Measurements from ENCODE around the gene CAVIN1. TPM values are rescaled to one million over a fixed set of nuclear protein-coding genes. Genes with fewer than 3 reads are reported as not detected.
"Not testable (repeated sequence)": the region's sequence is repeated elsewhere in the genome, so short reads cannot be mapped to it uniquely, and the experiment has no call there.

Gene CAVIN1
- total RNA-seq, 5 donors from 2014 or later (not counting 1 experiment from before 2014, with no cell fraction given): 0.83 to 2.3 (median 2.1) TPM

- WGBS (ENCODE audit: insufficient coverage): 65% methylated on average over 5 of the region's 12 CpGs
- DNase-seq; H3K27me3 ChIP-seq (replicated peaks in 1 of 2; ENCODE audit: control insufficient read depth in 2 of 2, extremely low read depth in 1 of 2, insufficient read depth in 2 of 2, low read length in 1 of 2); H3K27ac ChIP-seq (ENCODE audit: low read length); H3K4me3 ChIP-seq (ENCODE audit: control insufficient read depth in 1 of 2, extremely low read depth in 1 of 2, low read length in 1 of 2); H3K9me3 ChIP-seq; H3K27me3 Mint-ChIP-seq; CTCF ChIA-PET; H3K9me3 Mint-ChIP-seq; ATAC-seq (replicated peaks in 1 of 4); H3K36me3 ChIP-seq (ENCODE audit: control insufficient read depth in 2 of 2, extremely low read depth in 1 of 2, insufficient read depth in 1 of 2, low read length in 1 of 2): not testable (repeated sequence)
- peaks cover 28% of the 10 kb centered on the region for H3K36me3 Mint-ChIP-seq
- H3K4me3 Mint-ChIP-seq: peak overlapping the region in 1 of 3 donors; percentile 9
- H3K4me1 ChIP-seq (ENCODE audit: control insufficient read depth in 1 of 2, extremely low read depth in 1 of 2, insufficient read depth in 2 of 2, low read length in 2 of 2): peaks cover 0 to 38% of the 10 kb centered on the region in 2 experiments
- peak overlapping the region in 1 of 2 donors; percentile 52 for H3K27ac Mint-ChIP-seq
- peaks cover 54 to 64% (median 62%) of the 10 kb centered on the region in 3 donors for H3K4me1 Mint-ChIP-seq
- POLR2A ChIA-PET: interaction anchor here (0.6 to 0.8 kb wide), 3 partner anchors 18 to 33 kb away, joined by 3 to 8 read pairs (median 6); partner anchors contain the start of gene STAT3 (in 1 of the 2)
These were observed 54.1 kb downstream of the CAVIN1 start for GRCh38 chr17:42368797-42369561.

DNA sequence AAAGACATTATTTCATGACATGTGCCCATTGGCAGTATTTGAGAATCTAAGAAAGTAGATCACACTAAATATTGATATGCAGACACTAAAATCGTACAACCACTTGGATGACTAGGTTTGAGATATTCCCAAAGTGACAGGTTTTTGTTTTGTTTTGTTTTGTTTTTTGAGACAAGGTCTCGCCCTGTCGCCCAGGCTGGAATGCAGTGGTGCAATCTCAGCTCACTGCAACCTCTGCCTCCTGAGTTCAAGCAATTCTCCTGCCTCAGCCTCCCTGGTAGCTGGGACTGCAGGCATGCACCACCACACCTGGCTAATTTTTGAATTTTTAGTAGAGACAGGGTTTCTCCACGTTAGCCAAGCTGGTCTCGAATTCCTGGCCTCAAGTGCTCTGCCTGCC lies 54.7 kb downstream of the CAVIN1 start:
- H3K27me3 Mint-ChIP-seq; H3K27me3 ChIP-seq (replicated peaks in 1 of 2; ENCODE audit: control insufficient read depth in 2 of 2, extremely low read depth in 1 of 2, insufficient read depth in 2 of 2, low read length in 1 of 2); H3K4me3 Mint-ChIP-seq; CTCF ChIA-PET; H3K4me3 ChIP-seq (ENCODE audit: control insufficient read depth in 1 of 2, extremely low read depth in 1 of 2, low read length in 1 of 2); H3K9me3 ChIP-seq; DNase-seq; H3K36me3 ChIP-seq (ENCODE audit: control insufficient read depth in 2 of 2, extremely low read depth in 1 of 2, insufficient read depth in 1 of 2, low read length in 1 of 2); H3K9me3 Mint-ChIP-seq; H3K27ac Mint-ChIP-seq; ATAC-seq (replicated peaks in 1 of 4); H3K27ac ChIP-seq (ENCODE audit: low read length): not testable (repeated sequence)
- 80% methylated on average over 2 of the region's 5 CpGs for WGBS (ENCODE audit: insufficient coverage)
- peaks cover 0 to 41% of the 10 kb centered on the region in 2 experiments for H3K4me1 ChIP-seq (ENCODE audit: control insufficient read depth in 1 of 2, extremely low read depth in 1 of 2, insufficient read depth in 2 of 2, low read length in 2 of 2)
- POLR2A ChIA-PET: interaction anchor here in 1 of 2 donors (0.6 to 0.9 kb wide), 3 partner anchors 20 to 359 kb away, joined by 3 to 8 read pairs (median 6); partner anchors contain the start of gene STAT3
- Mint-ChIP-seq H3K36me3 (peaks cover 26% of the 10 kb centered on the region), H3K4me1 (peaks cover 61 to 68% (median 66%) of the 10 kb centered on the region in 3 donors)

DNA sequence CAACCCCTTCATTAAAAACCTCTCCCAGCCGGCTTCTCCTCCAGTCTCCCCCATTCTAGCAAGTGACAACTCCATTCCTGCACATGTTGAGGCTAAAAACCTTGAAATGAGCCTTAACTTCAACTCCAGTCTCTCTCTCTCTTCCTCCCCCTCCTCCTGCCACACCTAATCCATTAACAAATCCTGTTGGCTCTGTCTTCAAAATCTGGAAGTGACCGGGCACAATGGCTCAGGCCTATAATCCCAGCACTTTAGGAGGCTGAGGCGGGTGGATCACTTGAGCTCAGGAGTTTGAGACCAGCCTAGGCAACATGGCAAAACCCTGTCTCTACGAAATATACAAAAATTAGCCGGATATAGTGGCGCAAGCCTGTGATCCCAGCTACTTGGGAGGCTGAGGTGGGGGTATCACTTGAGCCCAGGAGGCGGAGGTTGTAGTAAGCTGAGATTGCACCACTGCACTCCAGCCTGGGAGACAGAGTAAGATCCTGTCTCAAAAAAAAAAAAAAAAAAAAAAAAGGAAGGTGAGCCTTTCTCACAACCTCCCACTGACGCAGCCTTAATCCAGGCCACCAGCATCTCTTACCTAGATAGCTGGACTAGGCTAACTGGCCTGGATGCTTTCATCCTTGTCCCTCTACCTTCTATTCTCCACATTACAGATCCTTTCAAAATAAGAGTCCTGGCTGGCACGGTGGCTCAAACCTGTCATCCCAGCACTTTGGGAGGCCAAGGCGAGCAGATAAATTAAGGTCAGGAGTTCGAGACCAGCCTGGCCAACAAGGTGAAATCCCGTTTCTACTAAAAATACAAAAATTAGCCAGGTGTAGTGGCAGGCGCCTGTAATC lies 56.7 kb downstream of the CAVIN1 start:
- H3K9me3 ChIP-seq; H3K27me3 ChIP-seq (replicated peaks in 1 of 2; ENCODE audit: control insufficient read depth in 2 of 2, extremely low read depth in 1 of 2, insufficient read depth in 2 of 2, low read length in 1 of 2); H3K27me3 Mint-ChIP-seq; DNase-seq; H3K27ac ChIP-seq (ENCODE audit: low read length); H3K4me3 ChIP-seq (ENCODE audit: control insufficient read depth in 1 of 2, extremely low read depth in 1 of 2, low read length in 1 of 2); ATAC-seq (replicated peaks in 1 of 4); POLR2A ChIA-PET; H3K9me3 Mint-ChIP-seq; H3K36me3 ChIP-seq (ENCODE audit: control insufficient read depth in 2 of 2, extremely low read depth in 1 of 2, insufficient read depth in 1 of 2, low read length in 1 of 2); H3K4me3 Mint-ChIP-seq: not testable (repeated sequence)
- 96% methylated on average over 11 of the region's 13 CpGs for WGBS (ENCODE audit: insufficient coverage)
- Mint-ChIP-seq H3K36me3 (peaks cover 30% of the 10 kb centered on the region), H3K4me1 (peaks cover 73 to 82% (median 80%) of the 10 kb centered on the region in 3 donors), H3K27ac (peak overlapping the region; percentile 59 to 61)
- CTCF ChIA-PET: interaction anchor here in 1 of 2 donors (0.7 kb wide), 1 partner anchor 274 kb away, joined by 4 read pairs; no protein-coding TSS in a partner anchor
- H3K4me1 ChIP-seq (ENCODE audit: control insufficient read depth in 1 of 2, extremely low read depth in 1 of 2, insufficient read depth in 2 of 2, low read length in 2 of 2): peaks cover 4 to 59% of the 10 kb centered on the region in 2 experiments

GRCh38 chr17:42365136-42365535 lies 57.9 kb downstream of the CAVIN1 start:
- Histone ChIP-seq H3K4me3 (ENCODE audit: control insufficient read depth in 1 of 2, extremely low read depth in 1 of 2, low read length in 1 of 2) (no peak overlapping the region), H3K36me3 (ENCODE audit: control insufficient read depth in 2 of 2, extremely low read depth in 1 of 2, insufficient read depth in 1 of 2, low read length in 1 of 2) (peaks cover 0 to 3% of the 10 kb centered on the region in 2 donors), H3K9me3 (no peaks in the 10 kb centered on the region), H3K4me1 (ENCODE audit: control insufficient read depth in 1 of 2, extremely low read depth in 1 of 2, insufficient read depth in 2 of 2, low read length in 2 of 2) (peaks cover 4 to 56% of the 10 kb centered on the region in 2 experiments), H3K27ac (ENCODE audit: low read length) (no peak overlapping the region), H3K27me3 (replicated peaks in 1 of 2; ENCODE audit: control insufficient read depth in 2 of 2, extremely low read depth in 1 of 2, insufficient read depth in 2 of 2, low read length in 1 of 2) (no peaks in the 10 kb centered on the region)
- H3K4me1 Mint-ChIP-seq: peaks cover 65 to 82% (median 79%) of the 10 kb centered on the region in 3 donors
- ATAC-seq (replicated peaks in 1 of 4): no peak
- WGBS (ENCODE audit: insufficient coverage): 59% methylated on average over 6 of the region's 9 CpGs
- no peak overlapping the region for H3K4me3 Mint-ChIP-seq
- peak overlapping the region; percentile 45 to 69 for H3K27ac Mint-ChIP-seq
- POLR2A ChIA-PET: interaction anchor here (0.7 kb wide), 2 partner anchors 23 to 201 kb away, joined by 3 to 5 read pairs; partner anchors contain the start of gene STAT3 (in 1 of the 2)
- H3K9me3 Mint-ChIP-seq: no peaks in the 10 kb centered on the region
- no peak for DNase-seq
- CTCF ChIA-PET: no interaction called here
- H3K27me3 Mint-ChIP-seq: no peaks in the 10 kb centered on the region
- peaks cover 25% of the 10 kb centered on the region for H3K36me3 Mint-ChIP-seq

GRCh38 chr17:42363767-42364585 lies 59.1 kb downstream of the CAVIN1 start:
- no peak overlapping the region for H3K4me3 ChIP-seq (ENCODE audit: control insufficient read depth in 1 of 2, extremely low read depth in 1 of 2, low read length in 1 of 2)
- 33% methylated on average over 3 of the region's 7 CpGs for WGBS (ENCODE audit: insufficient coverage)
- Mint-ChIP-seq H3K36me3 (peaks cover 31% of the 10 kb centered on the region), H3K27me3 (no peaks in the 10 kb centered on the region), H3K9me3 (no peaks in the 10 kb centered on the region), H3K4me3 (peak overlapping the region in 1 of 3 donors; percentile 27), H3K4me1 (peaks cover 72 to 83% (median 80%) of the 10 kb centered on the region in 3 donors), H3K27ac (peak overlapping the region; percentile 63 to 89)
- CTCF ChIA-PET: interaction anchor here in 1 of 2 donors (1.1 kb wide), 1 partner anchor 12 kb away, joined by 3 read pairs; no protein-coding TSS in a partner anchor
- H3K9me3 ChIP-seq: no peaks in the 10 kb centered on the region
- no peak overlapping the region for H3K27ac ChIP-seq (ENCODE audit: low read length)
- ATAC-seq (replicated peaks in 1 of 4) (peak in 1 of 4 experiments; percentile 31), DNase-seq (no peak)
- POLR2A ChIA-PET: interaction anchor here in 1 of 2 donors (0.7 kb wide), 1 partner anchor 32 kb away, joined by 4 read pairs; no protein-coding TSS in a partner anchor
- no peaks in the 10 kb centered on the region for H3K27me3 ChIP-seq (replicated peaks in 1 of 2; ENCODE audit: control insufficient read depth in 2 of 2, extremely low read depth in 1 of 2, insufficient read depth in 2 of 2, low read length in 1 of 2)
- H3K36me3 ChIP-seq (ENCODE audit: control insufficient read depth in 2 of 2, extremely low read depth in 1 of 2, insufficient read depth in 1 of 2, low read length in 1 of 2): peaks cover 3% of the 10 kb centered on the region in 2 donors
- peaks cover 4 to 47% of the 10 kb centered on the region in 2 experiments for H3K4me1 ChIP-seq (ENCODE audit: control insufficient read depth in 1 of 2, extremely low read depth in 1 of 2, insufficient read depth in 2 of 2, low read length in 2 of 2)
